Measurements from ENCODE around the gene PARD6G. TPM values are rescaled to one million over a fixed set of nuclear protein-coding genes. Genes with fewer than 3 reads are reported as not detected.

Gene PARD6G
- total RNA-seq, 5 donors from 2014 or later (not counting 1 experiment from before 2014, with no cell fraction given): 0.15 to 0.96 (median 0.50) TPM; not detected in 1

DNA sequence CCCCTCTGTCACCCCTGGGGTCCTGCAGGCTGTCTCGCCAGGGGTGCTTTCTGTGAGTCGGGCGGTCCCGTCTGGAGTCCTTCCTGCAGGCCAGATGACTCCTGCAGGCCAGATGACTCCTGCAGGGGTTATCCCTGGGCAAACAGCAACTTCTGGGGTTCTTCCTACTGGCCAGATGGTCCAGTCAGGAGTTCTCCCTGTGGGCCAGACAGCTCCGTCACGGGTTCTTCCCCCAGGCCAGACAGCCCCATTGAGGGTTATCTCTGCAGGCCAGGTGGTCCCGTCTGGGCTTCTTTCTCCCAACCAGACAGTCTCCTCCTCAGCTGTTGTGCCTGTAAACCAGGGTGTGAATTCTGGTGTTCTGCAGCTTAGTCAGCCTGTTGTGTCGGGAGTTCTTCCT, 110.6 kb downstream of the PARD6G start:
- no peak overlapping the region for H3K4me3 ChIP-seq (ENCODE audit: control insufficient read depth in 1 of 2, extremely low read depth in 1 of 2, low read length in 1 of 2)
- ATAC-seq (replicated peaks in 1 of 4) (peak in 1 of 4 experiments; percentile 19), DNase-seq (no peak)
- Mint-ChIP-seq H3K4me1 (peaks cover 0 to 10% (median 6%) of the 10 kb centered on the region in 3 donors), H3K4me3 (no peak overlapping the region), H3K36me3 (peaks cover 76% of the 10 kb centered on the region), H3K9me3 (no peaks in the 10 kb centered on the region), H3K27me3 (no peaks in the 10 kb centered on the region), H3K27ac (no peak overlapping the region)
- H3K27me3 ChIP-seq (replicated peaks in 1 of 2; ENCODE audit: control insufficient read depth in 2 of 2, extremely low read depth in 1 of 2, insufficient read depth in 2 of 2, low read length in 1 of 2): no peaks in the 10 kb centered on the region
- H3K27ac ChIP-seq (ENCODE audit: low read length): no peak overlapping the region
- WGBS (ENCODE audit: insufficient coverage): 92% methylated on average over 8 of the region's 8 CpGs
- H3K36me3 ChIP-seq (ENCODE audit: control insufficient read depth in 2 of 2, extremely low read depth in 1 of 2, insufficient read depth in 1 of 2, low read length in 1 of 2): peaks cover 15 to 60% of the 10 kb centered on the region in 2 donors
- no peaks in the 10 kb centered on the region for H3K4me1 ChIP-seq (ENCODE audit: control insufficient read depth in 1 of 2, extremely low read depth in 1 of 2, insufficient read depth in 2 of 2, low read length in 2 of 2)
- ChIA-PET CTCF (no interaction called here), POLR2A (interaction anchor here in 1 of 2 donors (1.2 kb wide), 1 partner anchor 16 kb away, joined by 3 read pairs; no protein-coding TSS in a partner anchor)
- no peaks in the 10 kb centered on the region for H3K9me3 ChIP-seq

DNA sequence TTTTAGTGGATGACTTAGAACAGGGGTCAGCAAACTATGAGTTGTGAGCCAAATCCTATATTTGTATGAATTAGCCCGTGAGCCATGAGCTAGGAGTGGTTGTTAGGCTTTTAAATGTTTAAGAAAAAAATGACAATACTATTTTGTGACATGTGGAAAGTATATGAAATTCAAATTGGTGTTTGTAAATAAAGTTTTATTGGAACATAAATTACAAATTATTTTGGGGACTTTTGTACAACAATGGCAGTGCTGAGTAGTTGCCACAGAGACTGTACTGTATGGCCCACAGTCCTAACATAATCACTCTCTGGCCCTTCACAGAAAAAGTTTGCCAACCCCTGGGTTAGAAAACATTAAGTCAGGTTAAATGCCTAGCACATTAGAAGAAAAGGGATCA, 112.2 kb downstream of the PARD6G start:
- Mint-ChIP-seq H3K36me3 (peaks cover 72% of the 10 kb centered on the region), H3K4me3 (no peak overlapping the region), H3K9me3 (no peaks in the 10 kb centered on the region), H3K4me1 (peaks cover 9 to 22% (median 10%) of the 10 kb centered on the region in 3 donors), H3K27me3 (no peaks in the 10 kb centered on the region), H3K27ac (no peak overlapping the region)
- ATAC-seq (replicated peaks in 1 of 4): no peak
- Histone ChIP-seq H3K27me3 (replicated peaks in 1 of 2; ENCODE audit: control insufficient read depth in 2 of 2, extremely low read depth in 1 of 2, insufficient read depth in 2 of 2, low read length in 1 of 2) (no peaks in the 10 kb centered on the region), H3K36me3 (ENCODE audit: control insufficient read depth in 2 of 2, extremely low read depth in 1 of 2, insufficient read depth in 1 of 2, low read length in 1 of 2) (peaks cover 15 to 62% of the 10 kb centered on the region in 2 donors), H3K9me3 (no peaks in the 10 kb centered on the region), H3K27ac (ENCODE audit: low read length) (no peak overlapping the region), H3K4me3 (ENCODE audit: control insufficient read depth in 1 of 2, extremely low read depth in 1 of 2, low read length in 1 of 2) (no peak overlapping the region), H3K4me1 (ENCODE audit: control insufficient read depth in 1 of 2, extremely low read depth in 1 of 2, insufficient read depth in 2 of 2, low read length in 2 of 2) (peaks cover 2 to 3% of the 10 kb centered on the region in 2 experiments)
- POLR2A ChIA-PET: interaction anchor here in 1 of 2 donors (0.7 kb wide), 1 partner anchor 32 kb away, joined by 3 read pairs; no protein-coding TSS in a partner anchor
- no peak for DNase-seq
- CTCF ChIA-PET: no interaction called here
- WGBS (ENCODE audit: insufficient coverage): 100% methylated on average over 1 of the region's 1 CpG

DNA sequence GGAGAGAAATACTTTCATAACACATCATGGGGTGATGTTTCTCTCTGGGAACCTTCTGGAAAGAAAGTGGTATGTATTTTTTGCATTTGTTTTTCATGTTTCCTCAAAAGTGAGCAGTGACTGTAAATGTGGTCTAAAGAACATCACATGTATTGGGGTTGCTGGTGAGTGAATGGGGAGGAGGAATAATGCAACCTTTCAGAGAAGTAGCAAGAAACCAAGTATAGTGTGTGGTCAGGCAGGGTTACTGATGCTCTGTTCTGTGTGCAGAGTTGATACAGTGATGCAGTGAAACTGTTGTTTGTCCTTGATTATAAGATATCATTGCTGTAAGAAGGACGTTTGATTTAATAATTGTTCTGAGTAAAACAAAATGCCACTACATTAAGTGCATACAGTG, 114.2 kb downstream of the PARD6G start:
- Mint-ChIP-seq H3K4me3 (no peak overlapping the region), H3K27me3 (no peaks in the 10 kb centered on the region), H3K27ac (no peak overlapping the region), H3K36me3 (peaks cover 62% of the 10 kb centered on the region), H3K4me1 (peaks cover 18 to 33% (median 21%) of the 10 kb centered on the region in 3 donors), H3K9me3 (no peaks in the 10 kb centered on the region)
- no peak overlapping the region for H3K27ac ChIP-seq (ENCODE audit: low read length)
- DNase-seq (no peak), ATAC-seq (replicated peaks in 1 of 4) (no peak)
- no peaks in the 10 kb centered on the region for H3K9me3 ChIP-seq
- H3K27me3 ChIP-seq (replicated peaks in 1 of 2; ENCODE audit: control insufficient read depth in 2 of 2, extremely low read depth in 1 of 2, insufficient read depth in 2 of 2, low read length in 1 of 2): no peaks in the 10 kb centered on the region
- peaks cover 2 to 3% of the 10 kb centered on the region in 2 experiments for H3K4me1 ChIP-seq (ENCODE audit: control insufficient read depth in 1 of 2, extremely low read depth in 1 of 2, insufficient read depth in 2 of 2, low read length in 2 of 2)
- POLR2A ChIA-PET: no interaction called here
- CTCF ChIA-PET: interaction anchor here in 1 of 2 donors (0.6 kb wide), 1 partner anchor 18 kb away, joined by 4 read pairs; no protein-coding TSS in a partner anchor
- no CpG with 5 or more reads among the region's 1 CpG for WGBS (ENCODE audit: insufficient coverage)
- no peak overlapping the region for H3K4me3 ChIP-seq (ENCODE audit: control insufficient read depth in 1 of 2, extremely low read depth in 1 of 2, low read length in 1 of 2)
- H3K36me3 ChIP-seq (ENCODE audit: control insufficient read depth in 2 of 2, extremely low read depth in 1 of 2, insufficient read depth in 1 of 2, low read length in 1 of 2): peaks cover 14 to 52% of the 10 kb centered on the region in 2 donors

DNA sequence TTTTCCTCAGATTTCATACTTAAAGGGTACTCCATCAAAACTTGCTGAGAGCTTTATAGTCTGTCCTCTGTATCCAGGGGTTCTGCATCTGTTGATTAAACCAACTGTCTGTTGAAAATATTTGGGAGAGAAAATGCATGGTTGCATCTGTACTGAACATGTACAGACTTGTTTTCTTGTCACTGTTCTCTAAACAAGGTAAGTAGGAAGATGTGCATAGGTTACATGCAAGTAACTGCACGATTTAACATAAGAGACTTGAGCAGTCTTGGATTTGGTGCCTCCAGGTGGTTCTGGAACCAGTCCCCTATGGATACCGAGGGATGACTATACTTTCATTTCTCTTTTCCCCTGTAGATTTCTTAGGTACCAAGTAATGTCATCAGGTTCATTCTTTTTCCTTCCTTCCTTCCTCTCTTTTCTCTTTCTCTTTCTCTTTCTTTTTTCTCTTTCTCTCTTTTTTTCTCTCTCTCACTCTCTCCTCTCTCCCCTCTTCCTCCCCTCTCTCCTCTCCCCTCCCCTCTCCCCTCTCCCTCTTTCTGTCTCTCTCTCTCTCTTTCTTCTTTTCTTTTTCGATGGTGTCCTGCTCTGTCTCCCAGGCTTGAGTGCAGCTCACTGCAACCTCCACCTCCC, 115.0 kb downstream of the PARD6G start:
- no peaks in the 10 kb centered on the region for H3K27me3 ChIP-seq (replicated peaks in 1 of 2; ENCODE audit: control insufficient read depth in 2 of 2, extremely low read depth in 1 of 2, insufficient read depth in 2 of 2, low read length in 1 of 2)
- peaks cover 0 to 3% (median 0%) of the 10 kb centered on the region in 3 donors for H3K9me3 Mint-ChIP-seq
- peaks cover 7 to 44% of the 10 kb centered on the region in 2 donors for H3K36me3 ChIP-seq (ENCODE audit: control insufficient read depth in 2 of 2, extremely low read depth in 1 of 2, insufficient read depth in 1 of 2, low read length in 1 of 2)
- POLR2A ChIA-PET: interaction anchor here in 1 of 2 donors (1.0 kb wide), 1 partner anchor 13 kb away, joined by 5 read pairs; no protein-coding TSS in a partner anchor
- peaks cover 26 to 40% (median 29%) of the 10 kb centered on the region in 3 donors for H3K4me1 Mint-ChIP-seq
- no peaks in the 10 kb centered on the region for H3K27me3 Mint-ChIP-seq
- ATAC-seq (replicated peaks in 1 of 4) (no peak), DNase-seq (no peak)
- no peak overlapping the region for H3K27ac Mint-ChIP-seq
- H3K27ac ChIP-seq (ENCODE audit: low read length): no peak overlapping the region
- peaks cover 2 to 3% of the 10 kb centered on the region in 2 experiments for H3K4me1 ChIP-seq (ENCODE audit: control insufficient read depth in 1 of 2, extremely low read depth in 1 of 2, insufficient read depth in 2 of 2, low read length in 2 of 2)
- no peaks in the 10 kb centered on the region for H3K9me3 ChIP-seq
- no peak overlapping the region for H3K4me3 ChIP-seq (ENCODE audit: control insufficient read depth in 1 of 2, extremely low read depth in 1 of 2, low read length in 1 of 2)
- H3K4me3 Mint-ChIP-seq: no peak overlapping the region
- CTCF ChIA-PET: no interaction called here
- H3K36me3 Mint-ChIP-seq: peaks cover 57% of the 10 kb centered on the region
- 64% methylated on average over 1 of the region's 3 CpGs for WGBS (ENCODE audit: insufficient coverage)

DNA sequence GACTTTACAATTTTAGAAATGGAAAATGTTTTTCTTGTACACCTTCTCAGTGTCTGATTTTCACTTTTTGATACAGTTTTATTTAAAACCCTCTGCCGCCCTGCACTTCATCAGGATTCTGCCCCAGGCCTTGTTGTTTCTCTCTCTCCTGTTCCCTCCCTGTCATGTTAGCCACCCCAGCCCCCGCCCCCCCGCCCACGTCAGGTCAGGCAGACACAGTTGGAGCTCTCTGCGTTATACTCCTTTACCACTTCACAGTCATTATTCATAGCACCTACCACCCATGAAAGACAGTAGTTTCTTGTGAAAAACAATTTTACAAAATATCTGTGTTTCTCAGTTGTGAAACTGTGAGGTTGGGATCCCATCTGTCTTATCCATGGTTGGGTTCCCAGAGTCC, 116.8 kb downstream of the PARD6G start:
- no peaks in the 10 kb centered on the region for H3K27me3 Mint-ChIP-seq
- CTCF ChIA-PET: interaction anchor here (0.6 to 0.7 kb wide), 2 partner anchors 22 to 24 kb away, joined by 3 to 5 read pairs; no protein-coding TSS in a partner anchor
- no peak overlapping the region for H3K4me3 Mint-ChIP-seq
- no peaks in the 10 kb centered on the region for H3K9me3 ChIP-seq
- ATAC-seq (replicated peaks in 1 of 4): peak in 1 of 4 experiments; percentile 45
- H3K9me3 Mint-ChIP-seq: peaks cover 0 to 3% (median 0%) of the 10 kb centered on the region in 3 donors
- H3K36me3 ChIP-seq (ENCODE audit: control insufficient read depth in 2 of 2, extremely low read depth in 1 of 2, insufficient read depth in 1 of 2, low read length in 1 of 2): peaks cover 4 to 27% of the 10 kb centered on the region in 2 donors
- no peaks in the 10 kb centered on the region for H3K27me3 ChIP-seq (replicated peaks in 1 of 2; ENCODE audit: control insufficient read depth in 2 of 2, extremely low read depth in 1 of 2, insufficient read depth in 2 of 2, low read length in 1 of 2)
- WGBS (ENCODE audit: insufficient coverage): 67% methylated on average over 1 of the region's 5 CpGs
- no peak overlapping the region for H3K27ac ChIP-seq (ENCODE audit: low read length)
- POLR2A ChIA-PET: no interaction called here
- peaks cover 52% of the 10 kb centered on the region for H3K36me3 Mint-ChIP-seq
- no peak overlapping the region for H3K4me3 ChIP-seq (ENCODE audit: control insufficient read depth in 1 of 2, extremely low read depth in 1 of 2, low read length in 1 of 2)
- H3K4me1 Mint-ChIP-seq: peaks cover 38 to 55% (median 45%) of the 10 kb centered on the region in 3 donors
- peak overlapping the region in 1 of 2 donors; percentile 56 for H3K27ac Mint-ChIP-seq
- no peak for DNase-seq
- H3K4me1 ChIP-seq (ENCODE audit: control insufficient read depth in 1 of 2, extremely low read depth in 1 of 2, insufficient read depth in 2 of 2, low read length in 2 of 2): peaks cover 2 to 8% of the 10 kb centered on the region in 2 experiments

DNA sequence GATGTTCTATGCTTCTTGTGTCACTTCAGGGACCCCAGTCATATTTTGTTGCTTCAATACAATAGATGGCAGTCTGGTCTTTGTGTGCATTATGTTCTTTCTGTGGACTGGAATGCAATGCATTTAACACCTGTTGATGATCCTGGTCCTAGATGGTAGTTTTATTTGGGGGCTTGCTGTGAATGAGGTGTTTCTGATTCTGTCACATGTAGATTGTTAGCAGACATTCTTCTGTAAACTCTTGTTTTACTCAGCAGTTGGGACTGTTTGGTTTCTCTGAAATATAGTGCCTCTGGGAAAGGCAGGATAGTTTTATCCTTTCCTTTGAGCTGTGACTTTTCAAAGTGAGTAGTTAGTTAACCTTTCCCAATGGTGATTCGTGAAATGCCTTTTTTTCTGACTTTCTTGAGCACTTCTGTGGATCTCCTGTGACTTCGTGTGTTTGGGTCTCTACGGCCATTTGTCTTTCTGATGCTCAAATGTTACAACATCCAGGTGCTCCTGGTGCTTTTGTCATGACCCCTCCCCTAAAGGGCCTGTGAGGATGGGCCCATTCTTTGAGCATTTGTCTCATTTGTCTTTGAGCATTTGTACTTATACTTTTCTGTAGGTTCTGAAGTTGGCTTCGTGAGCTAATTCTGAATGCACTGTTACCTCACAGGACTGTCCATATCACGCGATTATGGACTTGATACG, 117.5 kb downstream of the PARD6G start:
- Histone ChIP-seq H3K4me3 (ENCODE audit: control insufficient read depth in 1 of 2, extremely low read depth in 1 of 2, low read length in 1 of 2) (no peak overlapping the region), H3K4me1 (ENCODE audit: control insufficient read depth in 1 of 2, extremely low read depth in 1 of 2, insufficient read depth in 2 of 2, low read length in 2 of 2) (peaks cover 2 to 8% of the 10 kb centered on the region in 2 experiments), H3K36me3 (ENCODE audit: control insufficient read depth in 2 of 2, extremely low read depth in 1 of 2, insufficient read depth in 1 of 2, low read length in 1 of 2) (peaks cover 4 to 22% of the 10 kb centered on the region in 2 donors), H3K27me3 (replicated peaks in 1 of 2; ENCODE audit: control insufficient read depth in 2 of 2, extremely low read depth in 1 of 2, insufficient read depth in 2 of 2, low read length in 1 of 2) (no peaks in the 10 kb centered on the region), H3K27ac (ENCODE audit: low read length) (no peak overlapping the region), H3K9me3 (no peaks in the 10 kb centered on the region)
- CTCF ChIA-PET: interaction anchor here (0.6 to 0.7 kb wide), 2 partner anchors 23 to 24 kb away, joined by 3 to 5 read pairs; no protein-coding TSS in a partner anchor
- no peak overlapping the region for H3K4me3 Mint-ChIP-seq
- 93% methylated on average over 2 of the region's 7 CpGs for WGBS (ENCODE audit: insufficient coverage)
- H3K27me3 Mint-ChIP-seq: no peaks in the 10 kb centered on the region
- H3K9me3 Mint-ChIP-seq: peaks cover 0 to 3% (median 0%) of the 10 kb centered on the region in 3 donors
- H3K27ac Mint-ChIP-seq: no peak overlapping the region
- H3K4me1 Mint-ChIP-seq: peaks cover 38 to 55% (median 45%) of the 10 kb centered on the region in 3 donors
- peaks cover 45% of the 10 kb centered on the region for H3K36me3 Mint-ChIP-seq
- no peak for ATAC-seq (replicated peaks in 1 of 4)
- no peak for DNase-seq
- POLR2A ChIA-PET: interaction anchor here in 1 of 2 donors (0.6 kb wide), 1 partner anchor 10 kb away, joined by 10 read pairs; no protein-coding TSS in a partner anchor

Measured in T-cell (primary cell).